Activated T-helper 9 cell treated with anti-CD3 and anti-CD28 coated beads, Interleukin-2, amount 50 U/mL, for 16 hours (primary cell): ENCODE measurements around the gene DEPDC5.
A peak's percentile ranks its signal among the peaks of the same experiment; 100 is the strongest.
"Not testable (repeated sequence)": the region's sequence is repeated elsewhere in the genome, so short reads cannot be mapped to it uniquely, and the experiment has no call there.

Experiments
- DNase-seq: peaks from one replicate; pipeline ENCODE4 v3.0.0-alpha.2; 2020; ENCODE audit warnings: low read depth

Gene DEPDC5

DNA sequence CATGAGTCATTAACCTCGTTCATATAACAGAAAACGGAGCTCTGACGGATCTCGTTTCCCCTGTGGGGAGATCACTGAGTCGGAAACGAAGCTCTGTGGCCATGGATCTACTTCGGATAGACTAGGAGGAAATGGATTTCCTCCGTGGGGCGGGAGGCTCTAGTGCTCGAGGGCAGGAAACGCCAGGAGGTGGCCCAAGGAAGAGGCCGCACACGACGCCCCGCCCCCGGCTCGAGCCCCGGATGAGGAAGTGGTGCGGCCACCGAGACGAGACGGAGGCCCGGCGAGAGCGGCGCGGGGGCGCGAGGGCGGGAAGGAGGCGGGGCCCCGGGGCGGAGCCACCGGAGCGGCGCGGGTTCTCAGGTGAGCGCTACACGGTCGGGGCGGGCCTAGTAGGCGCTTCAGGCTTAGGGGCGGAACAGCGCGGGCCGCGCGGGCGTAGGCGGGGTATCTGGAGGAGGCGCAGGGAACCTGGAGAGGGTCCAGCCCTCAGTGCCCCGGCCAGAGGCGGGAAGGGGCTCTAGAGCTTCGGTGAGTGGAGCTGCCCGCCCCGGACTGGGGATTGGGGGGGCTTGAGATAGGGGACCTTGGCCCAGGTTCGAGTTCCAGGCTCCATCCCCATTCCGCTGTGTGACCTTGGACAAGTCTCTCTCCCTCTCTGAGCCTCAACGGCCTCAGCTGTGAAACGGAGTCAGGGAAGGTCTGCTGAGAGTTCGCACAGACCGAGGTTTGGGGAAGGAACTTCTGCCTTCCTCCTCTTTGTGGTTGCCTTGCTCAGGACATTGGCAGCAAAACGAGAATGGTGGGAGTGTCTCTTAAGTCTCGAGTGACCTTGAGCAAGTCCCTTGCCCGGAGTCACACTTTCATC is at the start of gene DEPDC5:
Gene DEPDC5 (plus strand): TSS at position 386 of the 868 bp plus-strand sequence. CDS start 903 bp downstream, outside the sequence.
- peak; percentile 97 for DNase-seq

- no peak for DNase-seq
Observed at GRCh38 chr22:31707519-31707918, 46.3 kb upstream of the DEPDC5 start.

DNA sequence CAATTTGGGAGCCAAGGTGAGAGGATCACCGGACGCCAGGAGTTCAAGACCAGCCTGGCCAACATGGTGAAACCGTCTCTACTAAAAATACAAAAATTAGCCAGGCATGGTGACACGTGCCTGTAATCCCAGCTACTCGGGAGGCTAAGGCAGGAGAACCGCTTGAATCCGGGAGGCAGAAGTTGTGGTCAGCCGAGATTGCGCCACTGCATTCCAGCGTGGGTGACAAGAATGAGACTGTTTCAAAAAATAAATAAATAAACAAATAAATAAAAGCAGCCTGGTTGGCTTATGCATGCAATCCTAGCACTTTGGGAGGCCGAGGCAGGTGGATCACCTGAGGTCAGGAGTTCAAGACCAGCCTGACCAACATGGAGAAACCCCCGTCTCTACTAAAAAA is 42.6 kb upstream of the DEPDC5 start:
- not testable (repeated sequence) for DNase-seq

GRCh38 chr22:31715147-31715778 is 38.6 kb upstream of the DEPDC5 start:
- no peak for DNase-seq

DNA sequence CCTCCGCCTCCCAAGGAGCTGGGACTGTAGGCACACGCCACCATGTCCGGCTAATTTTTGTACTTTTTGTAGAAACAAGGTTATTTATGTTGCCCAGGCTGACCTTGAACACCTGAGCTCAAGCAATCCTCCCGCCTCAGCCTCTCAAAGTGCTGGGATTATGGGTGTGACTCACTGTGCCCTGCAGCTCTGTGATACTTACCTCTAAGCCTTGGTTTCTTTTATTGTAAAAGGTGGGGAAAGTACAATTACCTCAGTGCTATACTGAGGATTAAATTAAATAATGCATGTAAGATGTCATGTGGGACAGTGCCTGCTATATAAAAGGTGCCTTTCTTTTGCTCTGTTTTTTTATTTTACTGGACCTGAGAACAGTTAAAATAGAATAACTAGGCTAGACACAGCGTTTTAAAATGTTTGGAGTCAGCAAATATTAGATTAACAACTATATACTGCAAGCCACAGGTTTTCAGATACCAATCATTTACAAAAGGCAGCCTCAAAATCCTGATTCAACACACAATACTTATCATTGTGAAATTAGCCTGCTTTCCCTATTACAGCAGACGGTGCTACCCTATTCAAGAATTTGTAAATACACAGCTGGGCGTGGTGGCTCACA is 33.9 kb upstream of the DEPDC5 start:
- no peak for DNase-seq

GRCh38 chr22:31723723-31724122 is 30.1 kb upstream of the DEPDC5 start:
- no peak for DNase-seq

DNA sequence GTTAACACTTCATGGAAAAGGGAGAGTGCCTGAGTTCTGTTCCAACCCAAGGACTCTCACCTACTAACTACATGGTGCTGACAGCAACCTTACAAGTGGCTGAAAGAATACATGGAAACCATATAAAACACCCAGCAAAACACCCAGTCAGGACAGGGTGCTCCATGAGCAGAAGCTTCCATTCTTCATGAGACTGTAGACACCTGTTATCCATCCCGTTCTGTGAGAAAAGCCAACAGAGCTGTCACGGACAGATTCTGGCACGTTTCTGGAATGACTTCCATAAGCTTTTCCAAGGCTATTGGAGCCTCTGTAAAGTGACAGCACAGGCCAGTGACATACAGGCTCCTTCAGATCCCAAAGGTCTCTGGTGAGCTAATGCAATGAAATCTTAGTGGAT is 27.1 kb upstream of the DEPDC5 start:
- DNase-seq, result no peak

GRCh38 chr22:31728857-31729256 is 25.0 kb upstream of the DEPDC5 start:
- DNase-seq, result no peak

DNA sequence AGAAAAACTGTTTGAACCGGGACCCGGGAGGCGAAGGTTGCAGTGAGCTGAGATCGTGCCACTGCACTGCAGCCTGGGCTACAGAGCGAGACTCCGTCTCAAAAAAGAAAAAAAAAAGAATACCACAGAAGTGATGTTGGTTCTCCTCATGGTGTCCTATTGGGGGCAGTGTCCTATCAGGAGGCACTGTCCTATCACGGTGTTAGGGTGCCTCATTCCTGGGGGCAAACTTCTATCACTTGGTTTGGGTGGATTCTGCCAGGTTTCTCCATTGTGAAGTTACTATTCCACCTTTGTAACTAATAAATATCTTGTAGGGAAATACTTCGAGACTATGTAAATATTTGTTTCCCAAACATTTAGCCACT is 23.5 kb upstream of the DEPDC5 start:
- DNase-seq, result no peak

GRCh38 chr22:31732089-31732829 is 21.6 kb upstream of the DEPDC5 start:
- DNase-seq, result no peak

DNA sequence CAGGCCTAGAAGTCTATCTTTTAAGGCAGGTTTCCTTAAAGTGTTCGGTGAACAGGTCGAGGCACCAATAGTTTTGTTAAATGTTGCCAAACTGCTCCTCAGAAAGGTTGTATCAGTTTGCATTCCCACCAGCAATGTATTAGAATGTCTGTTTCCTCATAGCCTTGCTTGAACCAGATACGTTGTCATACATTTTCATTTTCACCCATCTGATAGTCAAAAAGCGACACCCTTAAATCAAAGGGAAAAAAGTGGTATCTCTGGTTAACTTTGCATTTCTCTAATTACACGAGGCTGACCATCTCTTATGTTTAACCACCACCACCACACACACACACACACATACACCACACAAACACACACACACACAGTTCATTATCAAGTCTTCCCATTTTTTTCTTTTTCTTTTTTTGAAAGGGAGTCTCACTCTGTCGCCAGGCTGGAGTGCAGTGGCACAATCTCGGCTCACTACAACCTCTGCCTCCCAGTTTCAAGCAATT is 20.2 kb upstream of the DEPDC5 start:
- DNase-seq, result no peak

- DNase-seq, result no peak
Observed at GRCh38 chr22:31734512-31734911, 19.3 kb upstream of the DEPDC5 start.

DNA sequence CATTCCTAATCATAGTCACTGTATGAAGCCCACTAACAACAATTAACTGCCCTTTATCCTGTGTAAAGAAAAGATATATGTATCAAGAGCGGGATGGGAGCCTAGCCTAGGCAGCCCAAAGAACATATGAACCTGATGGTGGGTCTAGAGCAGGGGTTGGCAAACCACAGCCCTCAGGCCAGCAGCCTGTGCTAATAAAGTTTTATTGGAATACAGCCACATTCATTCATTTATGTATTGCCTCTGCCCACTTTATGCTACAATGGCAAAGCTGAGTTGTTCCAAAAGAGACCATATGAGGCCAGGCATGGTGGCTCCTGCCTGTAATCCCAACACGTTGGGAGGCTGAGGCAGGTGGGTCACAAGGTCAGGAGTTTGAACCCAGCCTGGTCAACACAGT is 17.4 kb upstream of the DEPDC5 start:
- DNase-seq, result no peak

- DNase-seq, result no peak
Observed at GRCh38 chr22:31737932-31738331, 15.9 kb upstream of the DEPDC5 start.

GRCh38 chr22:31738566-31738965 is 15.3 kb upstream of the DEPDC5 start:
- no peak for DNase-seq

- DNase-seq, result no peak
Observed at GRCh38 chr22:31739795-31740201, 14.0 kb upstream of the DEPDC5 start.

DNA sequence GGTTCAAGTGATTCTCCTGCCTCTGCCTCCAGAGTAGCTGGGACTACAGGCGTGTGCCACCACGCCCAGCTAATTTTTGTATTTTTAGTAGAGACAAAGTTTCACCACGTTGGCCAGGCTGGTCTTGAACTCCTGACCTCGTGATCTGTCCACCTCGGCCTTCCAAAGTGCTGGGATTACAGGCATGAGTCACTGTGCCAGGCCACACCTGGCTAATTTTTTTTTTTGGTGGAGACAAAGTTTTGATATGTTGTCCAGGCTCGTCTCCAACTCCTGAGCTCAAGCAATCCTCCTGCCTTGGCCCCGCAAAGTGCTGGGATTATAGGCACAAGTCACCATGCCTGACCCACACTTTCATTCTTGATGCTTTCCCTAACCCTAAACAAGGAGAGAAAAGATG is 13.5 kb upstream of the DEPDC5 start:
- not testable (repeated sequence) for DNase-seq

DNA sequence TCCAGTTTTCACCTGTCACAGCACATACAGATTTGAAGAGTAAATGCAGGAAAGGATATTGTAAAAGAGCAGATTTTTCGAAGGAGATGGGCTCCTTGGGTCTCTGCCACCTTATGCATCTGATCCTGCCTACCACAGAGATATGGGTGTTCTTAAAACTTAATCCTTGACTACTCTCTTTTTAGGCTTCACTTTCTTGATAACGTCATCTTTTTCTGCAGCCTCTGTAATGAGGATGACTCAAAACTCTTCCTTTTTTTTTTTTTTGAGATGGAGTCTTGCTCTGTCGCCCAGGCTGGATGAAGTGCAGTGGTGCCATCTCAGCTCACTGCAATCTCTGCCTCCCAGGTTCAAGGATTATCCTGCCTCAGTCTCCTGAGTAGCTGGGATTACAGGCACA is 11.7 kb upstream of the DEPDC5 start:
- no peak for DNase-seq

GRCh38 chr22:31742682-31743081 is 11.1 kb upstream of the DEPDC5 start:
- no peak for DNase-seq

DNA sequence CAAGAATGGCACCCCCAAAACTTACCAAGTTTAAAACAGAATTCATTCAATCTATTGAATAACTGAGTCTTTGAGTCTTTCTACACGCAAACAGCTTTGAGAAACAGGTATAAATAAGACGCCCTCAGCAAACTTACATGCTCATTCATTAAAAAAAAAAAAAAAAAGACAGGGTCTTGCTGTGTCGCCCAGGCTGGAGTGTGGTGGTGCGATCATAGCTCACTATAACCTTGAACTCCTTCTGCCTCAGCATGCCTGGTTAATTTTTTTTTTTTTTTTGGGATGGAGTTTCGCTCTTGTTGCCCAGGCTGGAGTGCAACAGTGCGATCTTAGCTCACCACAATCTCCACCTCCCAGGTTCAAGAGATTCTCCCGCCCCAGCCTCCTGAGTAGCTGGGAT is 9.9 kb upstream of the DEPDC5 start:
- DNase-seq, result no peak

DNA sequence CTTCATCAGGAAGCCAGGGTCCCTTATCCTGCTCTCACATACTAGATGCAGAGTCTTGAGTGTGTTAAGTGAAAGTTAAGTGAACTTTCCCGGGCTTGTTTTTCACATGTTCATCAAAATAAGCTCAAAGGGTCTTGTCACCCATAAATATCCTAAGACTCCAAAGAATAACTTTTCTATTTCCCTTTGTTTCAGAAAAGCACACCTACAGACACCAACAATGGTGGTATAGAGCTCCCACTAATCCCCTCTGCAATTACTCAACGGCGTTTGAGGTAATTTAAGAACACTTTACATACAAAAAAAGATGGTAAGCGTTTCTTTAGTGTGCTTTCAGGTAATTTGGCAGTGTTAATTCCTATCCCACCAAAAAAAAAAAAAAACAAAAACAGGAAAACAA is 6.4 kb upstream of the DEPDC5 start:
- no peak for DNase-seq

- no peak for DNase-seq
Observed at GRCh38 chr22:31748490-31748889, 5.3 kb upstream of the DEPDC5 start.
